Epithelial cell of umbilical artery (primary cell): ENCODE results near the gene SLCO1B3. TPM values are rescaled to one million over a fixed set of nuclear protein-coding genes. Genes with fewer than 3 reads are reported as not detected.

ENCODE experiments used
- total RNA-seq: library from RNA; depleted of rRNA; stranded (reverse); fragments of >200 nt; gene quantifications from 2 replicates; pipeline ENCODE4 v1.2.3, GENCODE V29; 2014

The SLCO1B3 gene, protein sequence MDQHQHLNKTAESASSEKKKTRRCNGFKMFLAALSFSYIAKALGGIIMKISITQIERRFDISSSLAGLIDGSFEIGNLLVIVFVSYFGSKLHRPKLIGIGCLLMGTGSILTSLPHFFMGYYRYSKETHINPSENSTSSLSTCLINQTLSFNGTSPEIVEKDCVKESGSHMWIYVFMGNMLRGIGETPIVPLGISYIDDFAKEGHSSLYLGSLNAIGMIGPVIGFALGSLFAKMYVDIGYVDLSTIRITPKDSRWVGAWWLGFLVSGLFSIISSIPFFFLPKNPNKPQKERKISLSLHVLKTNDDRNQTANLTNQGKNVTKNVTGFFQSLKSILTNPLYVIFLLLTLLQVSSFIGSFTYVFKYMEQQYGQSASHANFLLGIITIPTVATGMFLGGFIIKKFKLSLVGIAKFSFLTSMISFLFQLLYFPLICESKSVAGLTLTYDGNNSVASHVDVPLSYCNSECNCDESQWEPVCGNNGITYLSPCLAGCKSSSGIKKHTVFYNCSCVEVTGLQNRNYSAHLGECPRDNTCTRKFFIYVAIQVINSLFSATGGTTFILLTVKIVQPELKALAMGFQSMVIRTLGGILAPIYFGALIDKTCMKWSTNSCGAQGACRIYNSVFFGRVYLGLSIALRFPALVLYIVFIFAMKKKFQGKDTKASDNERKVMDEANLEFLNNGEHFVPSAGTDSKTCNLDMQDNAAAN
- total RNA-seq, result not detected in 2 replicates

DNA sequence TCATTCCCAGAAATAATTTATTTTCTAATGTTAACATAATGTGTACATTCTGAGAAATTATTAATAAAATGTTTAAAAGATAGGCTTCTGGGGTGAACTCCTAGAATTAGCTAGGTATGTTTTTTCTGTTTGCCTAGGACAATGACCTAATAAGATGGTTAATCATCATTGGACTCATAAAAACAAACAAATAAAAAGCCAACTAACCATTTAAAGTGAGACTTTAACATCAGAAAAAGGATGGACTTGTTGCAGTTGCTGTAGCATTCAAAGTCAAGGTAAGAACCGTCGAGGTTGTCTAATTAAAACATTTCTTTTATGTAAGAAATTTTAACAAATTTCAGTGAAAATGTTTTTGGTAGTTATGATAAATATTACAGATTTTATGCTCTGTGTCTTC lies at the start of gene SLCO1B3:
Gene SLCO1B3 (plus strand): TSS at position 219 of the 400 bp plus-strand sequence. CDS start 5,034 bp downstream, outside the sequence.

Other genes starting within 250 kb of the SLCO1B3 start
- gene SLCO1C1, start 115.4 kb upstream of the SLCO1B3 start, total RNA-seq, result 0.46 and 0.65 TPM in 2 replicates